Caco-2 (cell line): ENCODE results near the gene ABAT. TPM values are rescaled to one million over a fixed set of nuclear protein-coding genes. Genes with fewer than 3 reads are reported as not detected.

Experiments used
- BruUV-seq: library from RNA; stranded (reverse); fragments of 400-500 nt; replicated peaks from 2 replicates; lab custom pipeline; 2021; lab: Mats Ljungman, UMichigan
- CTCF ChIA-PET: fragments of 300-600 bp; sonication (Branson Sonifier 250); formaldehyde crosslinking; loops from one replicate; lab custom pipeline; 2022; ENCODE audit warnings: antibody characterized with exemption; lab: Charles Lee
- POLR2A ChIA-PET: fragments of 300-600 bp; sonication (Branson Sonifier 250); formaldehyde crosslinking; loops from one replicate; lab custom pipeline; 2022; ENCODE audit warnings: antibody characterized with exemption; lab: Charles Lee
- DNase-seq, 2 experiments: peaks; one replicate each; pipeline versions ENCODE4 v3.0.0 to v3.0.0-alpha.2; 2020 to 2022
- H3K27me3 ChIP-seq: replicated peaks from 2 replicates; pipeline ENCODE4 v1.6.0; 2011; ENCODE audit warnings: low read length; ENCODE audit not compliant: control insufficient read depth, insufficient read depth
- H3K36me3 ChIP-seq: 2 replicates; pipeline ENCODE4 v1.5.1; 2011; ENCODE audit warnings: low read length; ENCODE audit not compliant: control insufficient read depth, insufficient read depth
- H3K4me1 ChIP-seq: fragments of 250-450 bp; sonication (Bioruptor Pico); 2 replicates; pipeline ENCODE4 v1.5.1; 2020; ENCODE audit warnings: mild to moderate bottlenecking
- H3K4me3 ChIP-seq: 2 replicates; pipeline ENCODE4 v1.5.1; 2011; ENCODE audit warnings: low read depth, mild to moderate bottlenecking, control low read depth, low read length
- H3K9me3 ChIP-seq: fragments of 250-450 bp; sonication (Bioruptor Pico); 2 replicates; pipeline ENCODE4 v1.5.1; 2020; ENCODE audit warnings: mild to moderate bottlenecking, moderate library complexity
- H3K27ac Mint-ChIP-seq: one replicate; pipeline ENCODE4 v1.8.0; 2022; ENCODE audit warnings: mixed read lengths; ENCODE audit not compliant: unreplicated experiment
- H3K27me3 Mint-ChIP-seq: one replicate; pipeline ENCODE4 v1.8.0; 2022; ENCODE audit warnings: mixed read lengths; ENCODE audit not compliant: insufficient read depth, unreplicated experiment
- H3K36me3 Mint-ChIP-seq: one replicate; pipeline ENCODE4 v1.8.0; 2022; ENCODE audit warnings: mild to moderate bottlenecking, mixed read lengths; ENCODE audit not compliant: insufficient read depth, unreplicated experiment
- H3K4me1 Mint-ChIP-seq: one replicate; pipeline ENCODE4 v1.8.0; 2022; ENCODE audit warnings: low read depth, mixed read lengths; ENCODE audit not compliant: unreplicated experiment
- H3K4me3 Mint-ChIP-seq: one replicate; pipeline ENCODE4 v1.8.0; 2022; ENCODE audit warnings: mild to moderate bottlenecking, moderate library complexity, mixed read lengths; ENCODE audit not compliant: unreplicated experiment
- H3K9me3 Mint-ChIP-seq: one replicate; pipeline ENCODE4 v1.8.0; 2022; ENCODE audit warnings: mixed read lengths; ENCODE audit not compliant: unreplicated experiment
- intact Hi-C: fragments of 100-400 bp; cut with micrococcal nuclease; formaldehyde crosslinking; loops from one replicate; pipeline ENCODE4 v1.10.0; 2022; ENCODE audit not compliant: unreplicated experiment
- total RNA-seq: library from RNA; stranded (reverse); gene quantifications from 2 replicates; pipeline ENCODE4 v1.2.3, GENCODE V29; 2022
- TF ChIP-seq, protein P1 (sequence below), 2 experiments: fragments of 200-600 bp in 1 of 2; IDR thresholded peaks; 1 replicate in 1 of 2; 2 replicates in 1 of 2; pipeline versions ENCODE4 v1.5.1 to v1.8.0; 2011 to 2022; ENCODE audit warnings: antibody characterized with exemption in 1 of 2, control low read depth in 1 of 2, inconsistent platforms in 1 of 2, low read depth in 1 of 2, low read length in 1 of 2, mild to moderate bottlenecking in 1 of 2, moderate library complexity in 1 of 2; ENCODE audit not compliant: insufficient read depth in 1 of 2, severe bottlenecking in 1 of 2, unreplicated experiment in 1 of 2

Gene ABAT
- total RNA-seq, 1 experiment from 2014 or later = 34.9 TPM

DNA sequence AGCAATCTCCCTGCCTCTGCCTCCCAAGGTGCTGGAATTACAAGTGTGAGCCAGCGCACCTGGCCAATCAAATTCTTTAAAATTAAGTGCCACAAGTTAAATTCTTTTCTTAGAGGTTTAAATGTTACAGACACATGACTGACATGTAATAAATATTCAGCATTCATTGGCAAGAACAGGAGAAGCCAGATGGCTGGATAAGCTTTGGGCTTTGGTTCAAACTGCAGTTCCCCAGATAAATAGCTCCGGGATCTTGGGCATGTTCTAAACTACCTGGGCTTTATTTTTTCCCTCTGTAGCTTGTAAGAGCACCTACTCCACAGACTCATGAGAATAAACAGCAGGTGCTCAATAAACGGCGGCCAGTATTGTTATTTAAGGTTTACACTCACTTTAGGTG, 34.1 kb downstream of the ABAT start:
- Mint-ChIP-seq H3K27ac (no peak overlapping the region), H3K4me1 (no peaks in the 10 kb centered on the region), H3K4me3 (no peak overlapping the region), H3K27me3 (no peaks in the 10 kb centered on the region), H3K36me3 (peaks cover 14% of the 10 kb centered on the region), H3K9me3 (peaks cover 11% of the 10 kb centered on the region)
- ChIA-PET POLR2A (no interaction called here), CTCF (no interaction called here)
- H3K27me3 ChIP-seq = no peaks in the 10 kb centered on the region
- BruUV-seq = no TSS peak
- H3K4me1 ChIP-seq = no peaks in the 10 kb centered on the region
- TF ChIP-seq, protein P1, sequence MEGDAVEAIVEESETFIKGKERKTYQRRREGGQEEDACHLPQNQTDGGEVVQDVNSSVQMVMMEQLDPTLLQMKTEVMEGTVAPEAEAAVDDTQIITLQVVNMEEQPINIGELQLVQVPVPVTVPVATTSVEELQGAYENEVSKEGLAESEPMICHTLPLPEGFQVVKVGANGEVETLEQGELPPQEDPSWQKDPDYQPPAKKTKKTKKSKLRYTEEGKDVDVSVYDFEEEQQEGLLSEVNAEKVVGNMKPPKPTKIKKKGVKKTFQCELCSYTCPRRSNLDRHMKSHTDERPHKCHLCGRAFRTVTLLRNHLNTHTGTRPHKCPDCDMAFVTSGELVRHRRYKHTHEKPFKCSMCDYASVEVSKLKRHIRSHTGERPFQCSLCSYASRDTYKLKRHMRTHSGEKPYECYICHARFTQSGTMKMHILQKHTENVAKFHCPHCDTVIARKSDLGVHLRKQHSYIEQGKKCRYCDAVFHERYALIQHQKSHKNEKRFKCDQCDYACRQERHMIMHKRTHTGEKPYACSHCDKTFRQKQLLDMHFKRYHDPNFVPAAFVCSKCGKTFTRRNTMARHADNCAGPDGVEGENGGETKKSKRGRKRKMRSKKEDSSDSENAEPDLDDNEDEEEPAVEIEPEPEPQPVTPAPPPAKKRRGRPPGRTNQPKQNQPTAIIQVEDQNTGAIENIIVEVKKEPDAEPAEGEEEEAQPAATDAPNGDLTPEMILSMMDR (IDR thresholded peaks at IDR 0.05; ENCODE audit: insufficient read depth in 1 of 2, low read depth in 1 of 2, low read length in 1 of 2, severe bottlenecking in 1 of 2, unreplicated experiment in 1 of 2) = no peak
- no peak for DNase-seq
- no peak overlapping the region for H3K4me3 ChIP-seq
- intact Hi-C loops = no loop called here
- no peaks in the 10 kb centered on the region for H3K9me3 ChIP-seq
- no peaks in the 10 kb centered on the region for H3K36me3 ChIP-seq

GRCh38 chr16:8712589-8713361, 38.4 kb downstream of the ABAT start:
- CTCF ChIA-PET = interaction anchor here (0.7 kb wide), 1 partner anchor 1562 kb away, joined by 3 read pairs; no protein-coding TSS in a partner anchor
- Mint-ChIP-seq H3K9me3 (peaks cover 11% of the 10 kb centered on the region), H3K27ac (no peak overlapping the region), H3K4me3 (no peak overlapping the region), H3K4me1 (no peaks in the 10 kb centered on the region), H3K27me3 (no peaks in the 10 kb centered on the region), H3K36me3 (peaks cover 6% of the 10 kb centered on the region)
- H3K4me1 ChIP-seq = no peaks in the 10 kb centered on the region
- no peaks in the 10 kb centered on the region for H3K36me3 ChIP-seq
- intact Hi-C loops = no loop called here
- peaks cover 7% of the 10 kb centered on the region; the same call in 1 of the 2 replicates for H3K9me3 ChIP-seq
- no TSS peak for BruUV-seq
- TF ChIP-seq, protein P1 (IDR thresholded peaks at IDR 0.05; ENCODE audit: insufficient read depth in 1 of 2, low read depth in 1 of 2, low read length in 1 of 2, severe bottlenecking in 1 of 2, unreplicated experiment in 1 of 2) = no peak
- DNase-seq = peak in 1 of 2 experiments; percentile 9
- POLR2A ChIA-PET = no interaction called here
- H3K27me3 ChIP-seq = no peaks in the 10 kb centered on the region
- no peak overlapping the region for H3K4me3 ChIP-seq

DNA sequence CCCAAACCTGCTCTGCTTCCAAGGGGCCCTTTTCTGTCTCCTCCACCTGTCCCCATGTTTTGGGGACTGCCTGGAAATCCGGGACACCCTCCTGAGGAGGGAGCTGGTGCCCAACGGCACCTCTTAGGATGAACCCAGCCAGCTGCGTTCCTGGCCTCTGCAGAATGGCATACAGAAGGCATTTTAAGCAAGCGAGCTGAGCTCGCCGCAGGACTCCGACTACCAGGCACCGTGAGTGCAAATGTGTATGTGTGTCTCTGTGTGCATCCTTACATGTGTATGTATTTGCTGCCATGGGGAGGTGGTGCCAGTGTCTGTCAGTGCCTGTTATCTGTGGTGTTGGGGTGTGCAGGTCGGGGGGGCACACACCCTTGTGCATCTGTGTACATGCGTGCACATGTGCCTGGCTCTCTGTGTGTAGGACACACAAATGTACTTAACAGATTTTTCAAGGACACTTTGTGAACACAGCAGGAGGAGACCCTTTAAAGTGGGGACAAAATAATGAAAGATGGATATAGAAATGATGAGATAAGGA, 39.3 kb downstream of the ABAT start:
- ChIA-PET CTCF (interaction anchor here (0.7 kb wide), 1 partner anchor 1563 kb away, joined by 3 read pairs; no protein-coding TSS in a partner anchor), POLR2A (no interaction called here)
- peaks cover 8% of the 10 kb centered on the region; the same call in 1 of the 2 replicates for H3K9me3 ChIP-seq
- no peak for DNase-seq
- Mint-ChIP-seq H3K4me1 (no peaks in the 10 kb centered on the region), H3K9me3 (peaks cover 11% of the 10 kb centered on the region), H3K27me3 (no peaks in the 10 kb centered on the region), H3K4me3 (no peak overlapping the region), H3K27ac (no peak overlapping the region), H3K36me3 (peaks cover 6% of the 10 kb centered on the region)
- TF ChIP-seq, protein P1 (IDR thresholded peaks at IDR 0.05; ENCODE audit: insufficient read depth in 1 of 2, low read depth in 1 of 2, low read length in 1 of 2, severe bottlenecking in 1 of 2, unreplicated experiment in 1 of 2) = no peak
- H3K4me1 ChIP-seq = no peaks in the 10 kb centered on the region
- H3K27me3 ChIP-seq = no peaks in the 10 kb centered on the region
- intact Hi-C loops = no loop called here
- no peaks in the 10 kb centered on the region for H3K36me3 ChIP-seq
- H3K4me3 ChIP-seq = no peak overlapping the region
- no TSS peak for BruUV-seq
